GM12878 (cell line): ENCODE results near the gene C11orf97. TPM values are rescaled to one million over a fixed set of nuclear protein-coding genes. Genes with fewer than 3 reads are reported as not detected.
A peak's percentile ranks its signal among the peaks of the same experiment; 100 is the strongest.

Experiments
- BHLHE40 ChIP-seq, 2 experiments: fragments of 450-650 bp in 1 of 2; IDR thresholded peaks; 2 replicates each; pipeline ENCODE4 v1.6.1; 2011 to 2017; ENCODE audit warnings: low read depth in 2 of 2, borderline replicate concordance in 1 of 2, improper control_type of control experiment in 1 of 2, low read length in 1 of 2, mild to moderate bottlenecking in 1 of 2
- FOS ChIP-seq: IDR thresholded peaks from 3 replicates; pipeline ENCODE4 v1.6.1; 2011; ENCODE audit warnings: borderline replicate concordance; ENCODE audit not compliant: insufficient read length; ENCODE audit errors: extremely low read depth
- NFIC ChIP-seq: IDR thresholded peaks from 2 replicates; pipeline ENCODE4 v1.6.1; 2012; ENCODE audit warnings: low read depth, mild to moderate bottlenecking, inconsistent platforms, low read length, moderate library complexity
- PKNOX1 ChIP-seq: fragments of 450-650 bp; IDR thresholded peaks from 2 replicates; pipeline ENCODE4 v1.6.1; 2016; ENCODE audit warnings: mild to moderate bottlenecking
- RAD51 ChIP-seq: fragments of 450-650 bp; IDR thresholded peaks from 2 replicates; pipeline ENCODE4 v1.6.1; 2016; ENCODE audit warnings: moderate library complexity, mild to moderate bottlenecking, inconsistent platforms
- TBL1XR1 ChIP-seq: IDR thresholded peaks from 2 replicates; pipeline ENCODE4 v1.6.1; 2012; ENCODE audit warnings: low read depth, low read length, improper control_type of control experiment
- TCF7 ChIP-seq: IDR thresholded peaks from 2 replicates; pipeline ENCODE4 v1.6.1; 2014; ENCODE audit warnings: antibody characterized with exemption, borderline replicate concordance
- USF1 ChIP-seq: IDR thresholded peaks from 2 replicates; pipeline ENCODE4 v1.6.1; 2011; ENCODE audit warnings: borderline replicate concordance, low read depth, mild to moderate bottlenecking, moderate library complexity, mixed read lengths, low read length; ENCODE audit not compliant: insufficient read depth; ENCODE audit errors: extremely low read length
- ZNF622 ChIP-seq: fragments of 450-650 bp; IDR thresholded peaks from 2 replicates; pipeline ENCODE4 v1.6.1; 2017; ENCODE audit warnings: mild to moderate bottlenecking, inconsistent platforms
- polyA plus RNA-seq, 11 experiments: library from polyadenylated mRNA; depleted of rRNA in 4 of 11; unstranded in 6 of 11; stranded (reverse) in 5 of 11; fragments of >200 nt; fragmentation: Nextera tagmentation in 4 of 11; fragmentation: Illumina TruSeq in 1 of 11; extraction: Ambion mirVana in 4 of 11; extraction: Trizol in 1 of 11; gene quantifications; 1 replicate in 1 of 11; 2 replicates in 10 of 11; pipeline versions ENCODE4 v1.2.1 to v1.2.3, GENCODE V29; 2011 to 2016; ENCODE audit warnings: inconsistent platforms in 2 of 11, missing spikeins in 2 of 11, low read depth in 1 of 11
- total RNA-seq, 4 experiments: library from RNA; depleted of rRNA in 3 of 4; stranded (reverse); fragments of >200 nt in 3 of 4; fragmentation: Illumina TruSeq in 1 of 4; extraction: Trizol in 1 of 4; gene quantifications; 2 replicates each; pipeline versions ENCODE4 v1.2.1 to v1.2.3, GENCODE V29; 2013 to 2021

C11orf97 gene
- total and polyA plus RNA-seq, 10 of the 15 experiments (the other 5 are each of a cell fraction or from before 2014, with no cell fraction given): not detected

GRCh38 chr11:94493281-94494125 lies 18.8 kb upstream of the C11orf97 start, which contains the start of the genes ANKRD49 and MRE11 (continued):
- peak; percentile 62; the same call in 1 of the 2 replicates for TF ChIP-seq PKNOX1
- TF ChIP-seq NFIC: peak; percentile 57; the same call in 1 of the 2 replicates
- peak; percentile 65 for TF ChIP-seq RAD51
- TF ChIP-seq TBL1XR1: no peak
- peak; percentile 16 for TF ChIP-seq FOS
- no peak for TF ChIP-seq ZNF622
- no peak for TF ChIP-seq TCF7
- TF ChIP-seq BHLHE40 (IDR thresholded peaks at IDR 0.05; ENCODE audit: borderline replicate concordance in 1 of 2, low read depth in 2 of 2, low read length in 1 of 2): no peak
- TF ChIP-seq USF1: no peak
